Measurements from ENCODE around the gene GIPC2.
A peak's percentile ranks its signal among the peaks of the same experiment; 100 is the strongest.

GIPC2 gene

DNA sequence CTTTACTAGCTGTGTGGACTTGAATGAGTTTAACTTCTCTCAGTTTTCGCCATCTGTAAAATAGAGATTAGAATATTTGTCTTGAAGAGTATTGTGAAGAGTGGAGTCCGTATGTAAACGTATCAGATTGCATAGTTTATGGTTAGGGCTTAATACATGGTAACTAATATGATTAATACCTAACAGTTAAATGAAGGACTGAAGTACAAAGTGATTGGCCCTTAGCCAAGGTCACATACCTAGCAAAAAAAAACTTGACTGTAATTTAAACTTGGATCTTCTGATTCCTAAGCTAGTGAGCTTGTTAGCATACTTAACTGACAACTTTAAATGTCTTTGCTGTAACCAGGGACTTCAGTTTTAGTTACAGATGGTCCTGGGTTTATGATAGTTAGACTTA is 1.9 kb downstream of the GIPC2 start:
- TF ChIP-seq CREB1 (IDR thresholded peaks at IDR 0.05; ENCODE audit: low read depth) (no peak), NFIC (IDR thresholded peaks at IDR 0.05) (peak; percentile 47)

DNA sequence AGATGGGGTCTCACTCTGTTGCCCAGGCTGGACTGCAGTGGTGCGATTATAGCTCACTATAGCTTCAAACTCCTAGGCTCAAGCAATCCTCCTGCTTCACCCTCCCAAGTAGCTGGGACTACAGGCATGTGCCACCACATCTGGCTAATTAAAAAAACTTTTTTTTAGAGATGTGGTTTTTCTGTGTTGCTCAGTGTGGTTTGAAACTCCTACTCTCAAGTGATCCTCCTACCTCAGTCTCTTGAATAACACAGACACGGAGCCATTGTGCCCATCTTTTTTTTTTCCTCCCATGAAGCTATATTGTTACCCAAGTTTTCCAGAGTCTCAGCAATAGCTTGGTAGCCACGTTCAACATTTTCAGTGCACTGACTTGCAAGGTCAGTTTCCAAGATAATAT is 2.7 kb downstream of the GIPC2 start:
- TF ChIP-seq ZBTB7A (IDR thresholded peaks at IDR 0.05; ENCODE audit: low read depth) (no peak), RAD21 (IDR thresholded peaks at IDR 0.05; ENCODE audit: low read depth) (no peak), FOXM1 (IDR thresholded peaks at IDR 0.05; ENCODE audit: borderline replicate concordance, low read depth) (no peak), TAF1 (IDR thresholded peaks at IDR 0.05; ENCODE audit: low read depth) (no peak), TEAD4 (IDR thresholded peaks at IDR 0.05) (no peak), NFIC (IDR thresholded peaks at IDR 0.05) (no peak), CEBPB (IDR thresholded peaks at IDR 0.05) (no peak), CREB1 (IDR thresholded peaks at IDR 0.05; ENCODE audit: low read depth) (no peak), EP300 (IDR thresholded peaks at IDR 0.05; ENCODE audit: borderline replicate concordance) (no peak), YY1 (IDR thresholded peaks at IDR 0.05; ENCODE audit: low read depth) (no peak), EGR1 (IDR thresholded peaks at IDR 0.05) (no peak), TCF12 (IDR thresholded peaks at IDR 0.05; ENCODE audit: low read depth) (no peak)
- TF ChIP-seq, protein P1, sequence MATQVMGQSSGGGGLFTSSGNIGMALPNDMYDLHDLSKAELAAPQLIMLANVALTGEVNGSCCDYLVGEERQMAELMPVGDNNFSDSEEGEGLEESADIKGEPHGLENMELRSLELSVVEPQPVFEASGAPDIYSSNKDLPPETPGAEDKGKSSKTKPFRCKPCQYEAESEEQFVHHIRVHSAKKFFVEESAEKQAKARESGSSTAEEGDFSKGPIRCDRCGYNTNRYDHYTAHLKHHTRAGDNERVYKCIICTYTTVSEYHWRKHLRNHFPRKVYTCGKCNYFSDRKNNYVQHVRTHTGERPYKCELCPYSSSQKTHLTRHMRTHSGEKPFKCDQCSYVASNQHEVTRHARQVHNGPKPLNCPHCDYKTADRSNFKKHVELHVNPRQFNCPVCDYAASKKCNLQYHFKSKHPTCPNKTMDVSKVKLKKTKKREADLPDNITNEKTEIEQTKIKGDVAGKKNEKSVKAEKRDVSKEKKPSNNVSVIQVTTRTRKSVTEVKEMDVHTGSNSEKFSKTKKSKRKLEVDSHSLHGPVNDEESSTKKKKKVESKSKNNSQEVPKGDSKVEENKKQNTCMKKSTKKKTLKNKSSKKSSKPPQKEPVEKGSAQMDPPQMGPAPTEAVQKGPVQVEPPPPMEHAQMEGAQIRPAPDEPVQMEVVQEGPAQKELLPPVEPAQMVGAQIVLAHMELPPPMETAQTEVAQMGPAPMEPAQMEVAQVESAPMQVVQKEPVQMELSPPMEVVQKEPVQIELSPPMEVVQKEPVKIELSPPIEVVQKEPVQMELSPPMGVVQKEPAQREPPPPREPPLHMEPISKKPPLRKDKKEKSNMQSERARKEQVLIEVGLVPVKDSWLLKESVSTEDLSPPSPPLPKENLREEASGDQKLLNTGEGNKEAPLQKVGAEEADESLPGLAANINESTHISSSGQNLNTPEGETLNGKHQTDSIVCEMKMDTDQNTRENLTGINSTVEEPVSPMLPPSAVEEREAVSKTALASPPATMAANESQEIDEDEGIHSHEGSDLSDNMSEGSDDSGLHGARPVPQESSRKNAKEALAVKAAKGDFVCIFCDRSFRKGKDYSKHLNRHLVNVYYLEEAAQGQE (IDR thresholded peaks at IDR 0.05; ENCODE audit: low read depth) = no peak
- TF ChIP-seq, protein P2, sequence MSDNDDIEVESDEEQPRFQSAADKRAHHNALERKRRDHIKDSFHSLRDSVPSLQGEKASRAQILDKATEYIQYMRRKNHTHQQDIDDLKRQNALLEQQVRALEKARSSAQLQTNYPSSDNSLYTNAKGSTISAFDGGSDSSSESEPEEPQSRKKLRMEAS (IDR thresholded peaks at IDR 0.05) = no peak
- TF ChIP-seq, protein P3, sequence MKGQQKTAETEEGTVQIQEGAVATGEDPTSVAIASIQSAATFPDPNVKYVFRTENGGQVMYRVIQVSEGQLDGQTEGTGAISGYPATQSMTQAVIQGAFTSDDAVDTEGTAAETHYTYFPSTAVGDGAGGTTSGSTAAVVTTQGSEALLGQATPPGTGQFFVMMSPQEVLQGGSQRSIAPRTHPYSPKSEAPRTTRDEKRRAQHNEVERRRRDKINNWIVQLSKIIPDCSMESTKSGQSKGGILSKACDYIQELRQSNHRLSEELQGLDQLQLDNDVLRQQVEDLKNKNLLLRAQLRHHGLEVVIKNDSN (IDR thresholded peaks at IDR 0.05) = no peak

DNA sequence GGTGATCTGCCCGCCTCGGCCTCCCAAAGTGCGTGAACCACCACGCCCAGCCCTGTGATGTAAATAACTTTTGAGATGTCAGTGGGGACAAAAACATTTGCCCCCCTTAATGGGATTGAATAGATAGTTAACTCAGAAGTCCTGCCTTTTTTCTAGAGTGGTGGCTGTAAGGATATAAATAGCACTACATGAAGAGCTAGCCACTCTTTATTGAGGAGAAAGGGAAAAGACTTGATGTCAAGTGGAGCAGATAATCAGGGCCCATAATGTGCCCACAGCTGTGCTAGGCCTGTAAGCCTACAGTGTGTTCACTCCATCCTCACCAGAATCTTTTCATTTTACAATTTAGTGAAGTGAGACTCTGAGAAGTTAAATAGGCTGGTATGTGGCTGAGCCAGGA is 3.6 kb downstream of the GIPC2 start:
- no peak for TF ChIP-seq TAF1 (IDR thresholded peaks at IDR 0.05; ENCODE audit: low read depth)
- no peak for TF ChIP-seq TCF12 (IDR thresholded peaks at IDR 0.05; ENCODE audit: low read depth)
- TF ChIP-seq, protein P2 (IDR thresholded peaks at IDR 0.05) = no peak
- no peak for TF ChIP-seq EGR1 (IDR thresholded peaks at IDR 0.05)
- no peak for TF ChIP-seq ZBTB7A (IDR thresholded peaks at IDR 0.05; ENCODE audit: low read depth)
- no peak for TF ChIP-seq FOXM1 (IDR thresholded peaks at IDR 0.05; ENCODE audit: borderline replicate concordance, low read depth)
- TF ChIP-seq, protein P3 (IDR thresholded peaks at IDR 0.05) = no peak
- TF ChIP-seq EP300 (IDR thresholded peaks at IDR 0.05; ENCODE audit: borderline replicate concordance) = no peak
- TF ChIP-seq YY1 (IDR thresholded peaks at IDR 0.05; ENCODE audit: low read depth) = no peak

DNA sequence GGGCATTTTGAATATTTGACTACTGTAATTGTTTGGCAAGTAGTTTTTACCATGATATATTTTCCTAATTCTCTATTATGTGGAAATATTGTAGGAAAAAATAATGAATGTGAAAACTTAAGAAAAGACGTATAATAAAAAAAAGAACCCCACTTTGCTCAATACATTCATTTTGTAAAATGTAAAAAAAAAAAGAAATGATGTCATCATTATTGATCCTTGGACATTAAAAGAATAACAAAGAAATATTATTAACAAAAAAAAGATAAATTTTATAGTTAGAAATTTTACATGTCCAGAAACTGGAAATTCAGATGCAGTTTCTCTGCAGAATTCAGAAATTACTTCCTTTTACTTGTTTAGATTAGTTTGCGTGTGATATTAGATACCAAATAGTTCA is 5.2 kb downstream of the GIPC2 start:
- TF ChIP-seq CREB1 (IDR thresholded peaks at IDR 0.05; ENCODE audit: low read depth) = no peak
- TF ChIP-seq, protein P1 (IDR thresholded peaks at IDR 0.05; ENCODE audit: low read depth) = no peak
- no peak for TF ChIP-seq ZBTB7A (IDR thresholded peaks at IDR 0.05; ENCODE audit: low read depth)
- TF ChIP-seq YY1 (IDR thresholded peaks at IDR 0.05; ENCODE audit: low read depth) = no peak
- TF ChIP-seq, protein P3 (IDR thresholded peaks at IDR 0.05) = no peak
- TF ChIP-seq NFIC (IDR thresholded peaks at IDR 0.05) = no peak
- TF ChIP-seq TCF12 (IDR thresholded peaks at IDR 0.05; ENCODE audit: low read depth) = no peak
- TF ChIP-seq TAF1 (IDR thresholded peaks at IDR 0.05; ENCODE audit: low read depth) = no peak
- TF ChIP-seq EGR1 (IDR thresholded peaks at IDR 0.05) = no peak
- no peak for TF ChIP-seq TEAD4 (IDR thresholded peaks at IDR 0.05)
- TF ChIP-seq CEBPB (IDR thresholded peaks at IDR 0.05) = no peak
- no peak for TF ChIP-seq RAD21 (IDR thresholded peaks at IDR 0.05; ENCODE audit: low read depth)
- TF ChIP-seq FOXM1 (IDR thresholded peaks at IDR 0.05; ENCODE audit: borderline replicate concordance, low read depth) = no peak
- TF ChIP-seq, protein P2 (IDR thresholded peaks at IDR 0.05) = no peak
- no peak for TF ChIP-seq EP300 (IDR thresholded peaks at IDR 0.05; ENCODE audit: borderline replicate concordance)

DNA sequence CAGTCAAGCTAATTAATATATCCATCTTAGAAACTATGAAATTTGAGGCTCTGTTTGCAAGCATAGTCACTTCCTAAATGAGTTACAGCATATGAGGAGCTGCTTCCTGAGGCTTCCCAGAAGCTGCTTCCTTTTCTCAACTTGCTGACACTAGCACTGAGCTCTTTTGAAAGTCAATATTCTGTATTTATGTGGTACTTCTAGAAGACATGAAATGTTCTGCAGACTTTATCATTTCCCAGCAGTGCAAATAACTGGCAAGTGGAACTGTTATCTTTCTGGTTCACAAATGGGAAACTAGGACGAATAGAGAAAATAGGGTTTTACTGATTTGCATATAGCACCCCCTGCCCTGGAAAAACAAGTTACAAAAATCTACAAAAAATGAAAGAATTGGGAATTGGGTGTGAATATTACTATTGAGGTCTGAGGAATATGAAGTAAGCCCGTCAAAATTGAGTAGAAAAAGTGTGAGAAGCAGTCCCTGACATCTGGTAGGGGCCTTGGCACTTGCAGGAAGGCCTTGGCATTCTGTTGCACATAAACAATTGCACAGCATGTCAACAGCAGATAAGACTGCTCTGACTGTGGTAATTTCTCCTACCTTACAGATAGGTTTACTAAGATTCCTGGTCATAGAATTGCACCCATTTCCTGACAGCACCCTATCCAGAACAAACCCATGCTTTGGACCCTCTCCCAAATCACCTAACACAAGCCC is 7.1 kb downstream of the GIPC2 start:
- TF ChIP-seq ZBTB7A (IDR thresholded peaks at IDR 0.05; ENCODE audit: low read depth) = no peak
- no peak for TF ChIP-seq EP300 (IDR thresholded peaks at IDR 0.05; ENCODE audit: borderline replicate concordance)
- no peak for TF ChIP-seq EGR1 (IDR thresholded peaks at IDR 0.05)
- TF ChIP-seq, protein P1 (IDR thresholded peaks at IDR 0.05; ENCODE audit: low read depth) = no peak
- TF ChIP-seq YY1 (IDR thresholded peaks at IDR 0.05; ENCODE audit: low read depth) = no peak
- no peak for TF ChIP-seq CEBPB (IDR thresholded peaks at IDR 0.05)
- TF ChIP-seq, protein P3 (IDR thresholded peaks at IDR 0.05) = no peak
- TF ChIP-seq RAD21 (IDR thresholded peaks at IDR 0.05; ENCODE audit: low read depth) = no peak
- TF ChIP-seq CREB1 (IDR thresholded peaks at IDR 0.05; ENCODE audit: low read depth) = no peak
